Left ventricle myocardium superior (tissue), 1 donor: ENCODE results near the gene ZSCAN21. TPM values are rescaled to one million over a fixed set of nuclear protein-coding genes. Genes with fewer than 3 reads are reported as not detected.
A peak's percentile ranks its signal among the peaks of the same experiment; 100 is the strongest.

Source experiments
- ATAC-seq: fragments of 200-7000 bp; cut with Tn5 transposase; one replicate; pipeline ENCODE4 v1.9.1; 2020; ENCODE audit warnings: mild to moderate bottlenecking, moderate library complexity
- DNase-seq: peaks from one replicate; pipeline ENCODE4 v3.0.0-alpha.2; 2020
- intact Hi-C: fragments of 100-400 bp; cut with micrococcal nuclease; formaldehyde crosslinking; loops from one replicate; pipeline ENCODE4 v1.11.0; 2022
- total RNA-seq: library from RNA; stranded (reverse); fragmentation: NEBNext Ultra II Directional; extraction: Animal tissue kit (Norgen Biotek cat#: 25700); gene quantifications from one replicate; pipeline ENCODE4 v1.2.1, GENCODE V29; 2021
- donor health status: DM: no; HTN: yes; CAD: no; lungs with severe emphysema.

ZSCAN21 gene
- total RNA-seq, 1 donor from 2014 or later = 7.7 TPM

DNA sequence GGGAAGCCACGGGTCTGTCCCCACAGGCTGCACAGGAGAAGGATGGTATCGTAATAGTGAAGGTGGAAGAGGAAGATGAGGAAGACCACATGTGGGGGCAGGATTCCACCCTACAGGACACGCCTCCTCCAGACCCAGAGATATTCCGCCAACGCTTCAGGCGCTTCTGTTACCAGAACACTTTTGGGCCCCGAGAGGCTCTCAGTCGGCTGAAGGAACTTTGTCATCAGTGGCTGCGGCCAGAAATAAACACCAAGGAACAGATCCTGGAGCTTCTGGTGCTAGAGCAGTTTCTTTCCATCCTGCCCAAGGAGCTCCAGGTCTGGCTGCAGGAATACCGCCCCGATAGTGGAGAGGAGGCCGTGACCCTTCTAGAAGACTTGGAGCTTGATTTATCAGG is 26.0 kb upstream of the ZSCAN21 start:
- DNase-seq (no peak), ATAC-seq (no peak)
- intact Hi-C loops = no loop called here

DNA sequence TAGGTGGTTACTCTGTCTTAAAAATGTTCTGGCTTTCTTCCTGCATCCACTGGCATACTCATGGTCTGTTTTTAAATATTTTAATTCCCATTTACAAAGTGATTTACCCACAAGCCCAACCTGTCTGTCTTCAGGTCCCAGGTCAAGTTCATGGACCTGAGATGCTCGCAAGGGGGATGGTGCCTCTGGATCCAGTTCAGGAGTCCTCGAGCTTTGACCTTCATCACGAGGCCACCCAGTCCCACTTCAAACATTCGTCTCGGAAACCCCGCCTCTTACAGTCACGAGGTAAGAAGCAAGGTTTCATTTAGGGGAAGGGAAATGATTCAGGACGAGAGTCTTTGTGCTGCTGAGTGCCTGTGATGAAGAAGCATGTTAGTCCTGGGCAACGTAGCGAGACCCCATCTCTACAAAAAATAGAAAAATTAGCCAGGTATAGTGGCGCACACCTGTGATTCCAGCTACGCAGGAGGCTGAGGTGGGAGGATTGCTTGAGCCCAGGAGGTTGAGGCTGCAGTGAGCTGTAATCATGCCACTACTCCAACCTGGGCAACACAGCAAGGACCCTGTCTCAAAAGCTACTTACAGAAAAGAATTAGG is 25.5 kb upstream of the ZSCAN21 start:
- ATAC-seq = no peak
- DNase-seq = no peak
- intact Hi-C loops = no loop called here

DNA sequence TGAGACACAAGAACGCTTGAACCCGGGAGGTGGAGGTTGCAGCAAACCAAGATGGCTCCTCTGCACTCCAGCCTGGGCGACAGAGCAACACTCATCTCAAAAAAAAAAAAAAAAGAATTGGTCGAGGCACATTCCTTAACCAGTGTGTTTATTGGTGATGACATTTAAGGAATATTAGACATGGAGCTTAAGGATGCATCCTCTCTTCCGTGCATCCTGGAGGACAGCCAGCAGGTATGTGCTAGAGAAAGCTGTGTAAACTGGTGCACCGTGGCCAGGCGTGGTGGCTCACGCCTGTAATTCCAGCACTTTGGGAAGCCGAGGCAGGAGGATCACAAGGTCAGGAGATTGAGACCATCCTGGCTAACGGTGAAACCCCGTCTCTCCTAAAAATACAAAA is 22.4 kb upstream of the ZSCAN21 start:
- intact Hi-C loops = no loop called here
- DNase-seq = no peak
- ATAC-seq = no peak

DNA sequence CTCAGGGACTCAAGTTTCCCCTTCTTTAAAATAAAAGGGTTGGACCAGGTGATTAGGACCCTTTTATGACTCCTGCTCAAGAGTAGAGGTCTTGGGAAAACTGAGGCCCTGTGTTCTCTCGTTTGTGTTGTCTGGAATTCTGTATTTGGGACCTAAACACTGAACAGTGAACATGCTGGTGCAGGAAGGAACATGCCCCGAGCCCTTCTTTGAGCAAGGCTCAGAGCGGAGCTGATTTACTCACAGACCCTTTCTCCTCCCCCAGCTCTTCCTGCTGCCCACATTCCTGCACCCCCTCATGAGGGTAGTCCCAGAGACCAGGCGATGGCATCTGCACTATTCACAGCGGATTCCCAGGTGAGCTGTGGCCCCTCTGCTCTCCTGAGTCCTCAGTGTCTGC is 20.0 kb upstream of the ZSCAN21 start:
- no peak for DNase-seq
- no peak for ATAC-seq

DNA sequence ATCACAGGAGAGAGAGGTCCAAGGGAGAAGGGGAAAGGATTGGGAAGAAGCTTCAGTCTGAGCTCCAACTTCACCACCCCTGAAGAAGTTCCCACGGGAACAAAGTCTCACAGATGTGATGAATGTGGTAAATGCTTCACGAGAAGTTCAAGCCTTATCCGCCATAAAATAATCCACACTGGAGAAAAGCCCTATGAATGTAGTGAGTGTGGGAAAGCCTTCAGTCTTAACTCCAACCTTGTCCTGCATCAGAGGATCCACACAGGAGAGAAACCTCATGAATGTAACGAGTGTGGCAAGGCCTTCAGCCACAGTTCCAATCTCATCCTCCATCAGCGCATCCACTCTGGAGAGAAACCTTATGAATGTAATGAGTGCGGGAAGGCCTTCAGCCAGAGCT is 16.0 kb upstream of the ZSCAN21 start:
- DNase-seq = no peak
- ATAC-seq = no peak
- intact Hi-C loops = no loop called here

More for the DNA sequence above, 20.0 kb upstream of the ZSCAN21 start:
- intact Hi-C loops = no loop called here

DNA sequence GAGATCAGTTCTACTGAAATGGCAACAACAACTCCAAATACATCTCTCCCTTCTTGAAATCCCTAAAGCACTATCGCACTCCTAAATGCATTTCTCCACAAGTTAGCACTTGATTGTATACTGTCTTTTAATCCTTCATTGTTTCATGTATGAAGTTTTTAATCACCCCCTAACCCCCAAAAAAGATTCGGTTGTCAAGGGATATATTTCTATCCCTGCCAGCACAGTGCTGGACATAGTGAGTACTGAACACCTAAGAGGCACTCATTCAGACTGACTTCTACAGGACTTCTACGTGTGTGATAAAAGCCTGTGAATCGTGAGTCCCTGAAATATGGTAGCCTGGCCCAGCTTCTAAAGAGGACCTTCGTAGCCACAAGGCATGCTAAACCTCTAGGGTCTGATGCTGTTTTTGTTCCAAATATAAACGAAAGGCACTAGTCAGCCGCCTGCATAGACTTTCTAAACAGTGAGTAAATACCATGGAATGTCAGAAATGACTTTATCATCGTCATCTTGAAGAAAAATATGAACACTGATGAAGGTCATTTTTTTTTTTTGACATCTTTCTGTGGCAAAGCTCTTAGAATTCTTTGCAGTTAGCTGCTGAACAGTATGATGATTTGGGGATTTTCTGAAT is 14.6 kb upstream of the ZSCAN21 start:
- intact Hi-C loops = no loop called here
- ATAC-seq (no peak), DNase-seq (no peak)

DNA sequence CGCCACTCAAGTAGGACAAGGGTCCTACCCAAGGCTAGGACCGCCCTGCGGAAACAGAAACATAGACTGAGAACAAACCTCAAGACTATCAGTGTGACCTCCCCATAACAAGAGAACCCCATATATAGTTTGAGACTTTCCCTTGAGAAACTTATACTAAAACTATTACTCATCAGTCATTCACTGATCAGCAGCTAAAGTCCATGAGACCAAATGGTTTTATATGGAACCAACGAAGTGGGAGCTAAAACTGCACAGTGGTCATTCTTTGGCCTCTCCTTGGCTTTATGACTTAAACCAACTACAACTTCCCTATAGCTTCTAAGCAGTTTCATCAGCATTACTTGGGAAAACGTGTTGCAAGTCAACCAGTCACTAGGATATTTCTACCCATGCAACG is 13.7 kb upstream of the ZSCAN21 start:
- intact Hi-C loops = no loop called here
- no peak for ATAC-seq

DNA sequence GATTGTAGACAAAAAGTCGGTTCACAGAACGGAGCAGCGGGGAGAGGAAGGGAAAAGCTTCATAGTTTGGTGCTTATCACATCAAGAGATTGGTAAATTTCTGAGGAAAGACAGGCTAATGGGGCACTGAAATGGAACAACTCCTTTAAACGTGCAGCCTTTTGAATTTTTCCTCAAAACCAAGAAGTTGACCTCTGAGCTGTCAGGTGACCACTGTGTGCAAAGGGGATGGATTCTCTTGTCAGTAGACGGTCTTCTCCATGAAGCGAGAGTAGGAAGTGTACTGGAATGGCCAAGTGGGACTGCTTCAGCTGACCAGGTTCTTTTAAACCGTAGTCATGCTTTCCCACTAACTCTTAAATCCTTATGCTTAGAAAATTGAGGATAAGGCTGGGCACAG is 11.2 kb upstream of the ZSCAN21 start:
- intact Hi-C loops = no loop called here
- no peak for DNase-seq
- no peak for ATAC-seq

More for the DNA sequence above, 13.7 kb upstream of the ZSCAN21 start:
- no peak for DNase-seq

DNA sequence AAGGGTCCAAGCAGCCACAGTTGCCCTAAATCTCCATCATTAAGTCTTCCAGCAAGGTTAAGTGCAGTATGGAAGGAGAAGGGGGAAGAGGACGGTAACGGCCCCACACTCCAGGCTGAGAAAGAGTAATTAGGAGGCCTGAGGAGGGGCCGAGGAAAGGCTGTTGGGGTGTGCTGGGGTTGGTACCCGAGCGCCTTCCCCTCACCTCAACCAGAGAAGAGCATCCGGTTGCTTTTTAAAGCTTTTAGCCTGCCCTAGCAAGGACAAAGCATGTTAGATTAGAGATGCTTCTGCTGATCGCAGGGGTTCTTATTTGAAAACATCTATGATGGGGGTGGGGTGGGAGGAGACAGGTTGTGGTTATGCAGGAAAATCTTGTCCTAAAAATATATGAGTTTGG is 9.0 kb upstream of the ZSCAN21 start:
- ATAC-seq (no peak), DNase-seq (no peak)
- intact Hi-C loops = loop anchor here (10.0 kb wide), 1 partner anchor 46 kb away; no protein-coding TSS in a partner anchor

DNA sequence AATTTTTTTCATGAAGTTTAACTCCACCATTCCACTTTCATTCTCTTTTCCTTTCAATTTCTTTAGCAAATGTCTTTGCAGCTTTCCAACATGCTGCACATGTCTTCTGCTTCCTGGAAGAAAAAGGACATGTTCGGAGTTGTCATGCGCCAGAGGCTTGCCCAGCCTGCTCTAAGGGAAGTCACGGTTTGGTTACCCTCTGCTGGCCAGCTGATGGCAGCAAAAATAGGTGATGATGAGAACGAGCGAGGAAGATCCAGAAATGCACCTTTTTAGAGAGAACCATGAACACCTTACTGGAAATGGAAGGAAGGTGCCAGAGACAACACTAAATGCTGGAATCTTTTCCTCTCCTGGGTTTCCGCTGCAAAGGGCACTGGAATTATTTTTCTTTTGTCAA is 4.9 kb upstream of the ZSCAN21 start:
- intact Hi-C loops = loop anchor here (10.0 kb wide), 1 partner anchor 50 kb away; no protein-coding TSS in a partner anchor
- no peak for ATAC-seq
- DNase-seq = no peak

DNA sequence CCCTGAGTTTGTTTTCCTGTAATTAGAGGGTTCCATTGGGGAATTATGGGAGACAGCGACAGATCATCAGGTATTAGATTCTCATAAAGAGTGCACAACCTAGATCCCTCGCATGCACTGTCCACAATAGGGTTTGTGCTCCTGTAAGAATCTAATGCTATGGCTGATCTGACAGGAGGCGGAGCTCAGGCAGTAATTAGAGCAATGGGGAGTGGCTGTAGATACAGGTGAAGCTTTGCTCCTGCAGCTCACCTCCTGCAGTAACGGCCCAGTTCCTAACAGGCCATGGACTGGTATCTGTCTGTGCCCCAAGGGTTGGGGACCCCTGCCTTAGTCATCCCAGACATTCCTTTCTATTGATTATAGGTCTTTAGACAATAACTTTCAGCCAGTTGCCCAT is 894 bp upstream of the ZSCAN21 start:
- intact Hi-C loops = loop anchor here (10.0 kb wide), 1 partner anchor 54 kb away; no protein-coding TSS in a partner anchor
- ATAC-seq (no peak), DNase-seq (no peak)

DNA sequence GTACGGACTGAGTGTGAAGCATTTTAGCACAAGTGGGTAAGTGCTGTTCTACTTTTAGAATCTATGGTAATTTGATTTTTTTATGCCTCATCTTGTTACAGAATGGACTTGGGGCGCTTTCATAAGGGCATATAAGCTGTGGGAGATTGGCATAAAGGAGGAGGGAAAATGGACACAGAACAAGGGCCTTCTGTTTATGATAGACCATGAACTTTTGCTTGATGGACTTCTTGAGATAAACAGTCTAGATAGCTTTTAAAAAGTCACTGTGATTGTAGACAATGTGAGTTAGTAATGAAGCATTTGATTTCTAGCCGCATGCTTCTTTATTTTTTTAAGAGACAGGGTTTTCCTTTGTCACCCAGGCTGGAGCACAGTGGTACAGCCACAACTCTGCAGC is 2.0 kb downstream of the ZSCAN21 start:
- intact Hi-C loops = no loop called here
- no peak for ATAC-seq
- DNase-seq = no peak

DNA sequence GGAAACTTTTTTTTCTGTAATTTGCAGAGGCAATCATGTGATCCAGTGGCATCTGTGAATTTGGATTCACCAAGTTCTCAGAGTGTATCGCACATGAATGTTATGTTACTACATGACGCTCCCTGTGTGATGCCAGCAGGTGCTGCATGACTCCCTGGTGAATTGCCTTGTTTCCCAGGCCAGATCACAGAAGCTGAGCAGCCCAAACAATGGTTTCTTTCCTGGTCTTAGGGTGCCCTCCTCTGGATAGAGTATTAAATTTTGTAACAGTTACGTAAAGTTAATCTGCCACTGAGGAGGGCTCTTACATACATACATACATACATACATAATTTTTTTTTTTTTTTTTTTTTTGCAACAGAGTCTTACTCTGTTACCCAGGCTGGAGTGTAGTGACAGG is 3.6 kb downstream of the ZSCAN21 start:
- DNase-seq (no peak), ATAC-seq (no peak)
- intact Hi-C loops = no loop called here

DNA sequence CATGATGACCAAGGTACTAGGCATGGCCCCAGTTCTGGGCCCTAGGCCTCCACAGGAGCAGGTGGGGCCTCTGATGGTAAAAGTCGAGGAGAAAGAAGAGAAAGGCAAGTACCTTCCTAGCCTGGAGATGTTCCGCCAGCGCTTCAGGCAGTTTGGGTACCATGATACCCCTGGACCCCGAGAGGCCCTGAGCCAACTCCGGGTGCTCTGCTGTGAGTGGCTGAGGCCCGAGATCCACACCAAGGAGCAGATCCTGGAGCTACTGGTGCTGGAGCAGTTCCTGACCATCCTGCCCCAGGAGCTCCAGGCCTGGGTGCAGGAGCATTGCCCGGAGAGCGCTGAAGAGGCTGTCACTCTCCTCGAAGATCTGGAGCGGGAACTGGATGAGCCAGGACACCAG is 7.4 kb downstream of the ZSCAN21 start:
- ATAC-seq (no peak), DNase-seq (no peak)
- intact Hi-C loops = no loop called here

DNA sequence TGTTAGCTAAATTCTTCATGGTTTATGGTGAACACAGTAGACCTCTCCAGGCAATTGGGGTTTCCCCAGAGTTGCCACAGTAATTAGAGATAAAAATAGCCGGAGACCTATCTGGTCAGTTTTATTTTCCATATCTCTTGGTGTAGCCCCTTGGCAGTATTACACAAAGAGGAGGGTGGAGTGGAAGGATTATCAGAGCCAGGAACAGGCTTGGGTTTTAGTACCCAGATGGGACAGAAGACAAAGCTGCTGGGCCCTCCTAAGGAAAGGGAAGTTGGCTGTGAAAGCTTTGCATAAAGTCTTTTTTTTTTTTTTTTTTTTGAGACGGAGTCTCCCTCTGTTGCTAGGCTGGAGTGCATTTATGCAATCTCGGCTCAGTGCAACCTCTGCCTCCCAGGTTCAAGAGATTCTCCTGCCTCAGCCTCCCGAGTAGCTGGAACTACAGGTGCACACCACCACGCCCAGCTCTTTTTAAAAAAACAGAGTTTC is 9.7 kb downstream of the ZSCAN21 start:
- intact Hi-C loops = no loop called here
- DNase-seq (no peak), ATAC-seq (no peak)

DNA sequence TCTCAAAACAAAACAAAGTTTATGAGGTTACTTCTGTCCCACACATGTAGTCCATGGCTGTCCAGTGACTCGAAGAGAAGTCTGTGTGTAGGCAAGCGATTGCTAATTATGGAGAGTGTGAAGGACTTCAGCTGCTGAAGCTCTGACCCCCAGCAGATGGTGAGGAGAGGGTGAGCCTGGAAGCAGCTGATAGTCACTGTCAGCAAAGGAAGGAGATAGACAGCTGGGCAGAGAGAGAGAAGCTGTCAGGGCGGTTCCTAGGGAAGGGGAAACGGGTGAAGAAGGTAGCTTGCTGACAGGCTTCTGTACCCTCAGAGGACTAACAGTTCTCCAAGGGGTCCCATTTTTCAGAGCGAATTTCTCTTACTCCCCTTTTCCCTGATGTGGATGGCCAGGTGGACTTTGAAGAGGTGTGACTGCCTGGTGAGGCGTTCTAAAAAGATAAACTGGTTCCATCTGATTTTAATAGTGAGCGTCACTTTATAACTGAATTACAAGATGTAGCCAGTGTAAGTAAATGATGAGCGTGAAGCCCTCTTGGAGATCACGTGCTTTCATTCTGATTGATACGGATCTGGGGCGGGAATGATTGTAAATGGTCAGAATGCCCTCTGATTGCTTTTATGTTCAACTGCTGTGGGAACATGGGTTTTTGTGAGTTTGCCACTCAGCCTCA is 12.1 kb downstream of the ZSCAN21 start:
- no peak for ATAC-seq
- intact Hi-C loops = no loop called here

DNA sequence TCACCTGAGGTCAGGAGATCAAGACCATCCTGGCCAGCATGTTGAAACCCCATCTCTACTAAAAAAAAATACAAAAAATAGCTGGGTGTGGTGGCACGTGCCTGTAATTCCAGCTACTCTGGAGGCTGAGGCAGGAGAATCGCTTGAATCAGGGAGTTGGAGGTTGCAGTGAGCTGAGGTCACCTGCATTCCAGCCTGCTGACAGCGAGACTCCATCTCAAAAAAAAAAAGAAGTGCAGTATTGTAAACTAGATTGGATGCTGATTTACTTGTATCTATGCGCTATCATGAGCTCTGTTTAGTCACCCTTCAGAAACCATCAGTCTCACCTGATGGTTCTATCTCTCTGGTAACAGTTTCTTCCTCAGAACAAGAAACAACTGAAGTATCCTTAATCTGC is 13.8 kb downstream of the ZSCAN21 start:
- no peak for ATAC-seq
- intact Hi-C loops = no loop called here
- DNase-seq = no peak

More for the DNA sequence above, 12.1 kb downstream of the ZSCAN21 start:
- DNase-seq = no peak

DNA sequence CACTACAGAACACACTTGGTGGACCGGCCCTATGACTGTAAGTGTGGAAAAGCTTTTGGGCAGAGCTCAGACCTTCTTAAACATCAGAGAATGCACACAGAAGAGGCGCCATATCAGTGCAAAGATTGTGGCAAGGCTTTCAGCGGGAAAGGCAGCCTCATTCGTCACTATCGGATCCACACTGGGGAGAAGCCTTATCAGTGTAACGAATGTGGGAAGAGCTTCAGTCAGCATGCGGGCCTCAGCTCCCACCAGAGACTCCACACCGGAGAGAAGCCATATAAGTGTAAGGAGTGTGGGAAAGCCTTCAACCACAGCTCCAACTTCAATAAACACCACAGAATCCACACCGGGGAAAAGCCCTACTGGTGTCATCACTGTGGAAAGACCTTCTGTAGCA is 14.6 kb downstream of the ZSCAN21 start:
- no peak for ATAC-seq
- DNase-seq = no peak
- intact Hi-C loops = no loop called here

DNA sequence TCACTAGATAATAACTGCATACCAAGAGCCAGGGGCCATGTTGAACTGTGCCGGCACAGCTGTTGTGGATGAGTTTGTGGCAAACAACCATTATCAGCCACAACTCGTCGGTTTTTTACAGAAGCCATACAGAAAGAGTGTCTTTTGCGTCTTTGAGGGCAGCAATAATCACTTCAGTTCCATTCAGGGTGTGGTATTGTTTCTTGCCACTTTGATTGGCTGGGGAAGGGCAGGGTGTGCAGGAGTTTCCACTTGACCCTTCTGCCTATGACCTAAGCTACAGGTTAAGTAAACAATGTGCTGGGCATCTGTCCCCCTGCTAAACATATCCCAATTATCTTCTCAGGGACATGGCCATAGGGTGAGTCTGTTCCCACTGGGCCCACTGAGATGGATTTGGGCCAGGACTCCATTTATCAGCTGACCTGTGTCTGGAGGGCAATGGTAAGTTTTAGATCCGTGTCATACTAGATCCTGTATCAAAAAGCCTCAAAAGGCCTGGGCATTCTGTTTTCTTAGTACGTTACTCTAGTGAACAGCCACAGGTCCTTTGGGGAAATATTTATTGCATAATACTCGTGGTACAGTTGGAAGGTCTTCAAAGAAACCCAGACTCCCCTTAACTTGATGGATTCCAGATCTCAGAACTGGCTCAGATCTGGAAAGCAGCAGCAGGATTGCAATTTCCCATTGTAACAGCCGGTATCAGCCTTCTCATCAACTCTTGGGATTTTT is 16.0 kb downstream of the ZSCAN21 start:
- ATAC-seq = peak; percentile 83
- DNase-seq = no peak

DNA sequence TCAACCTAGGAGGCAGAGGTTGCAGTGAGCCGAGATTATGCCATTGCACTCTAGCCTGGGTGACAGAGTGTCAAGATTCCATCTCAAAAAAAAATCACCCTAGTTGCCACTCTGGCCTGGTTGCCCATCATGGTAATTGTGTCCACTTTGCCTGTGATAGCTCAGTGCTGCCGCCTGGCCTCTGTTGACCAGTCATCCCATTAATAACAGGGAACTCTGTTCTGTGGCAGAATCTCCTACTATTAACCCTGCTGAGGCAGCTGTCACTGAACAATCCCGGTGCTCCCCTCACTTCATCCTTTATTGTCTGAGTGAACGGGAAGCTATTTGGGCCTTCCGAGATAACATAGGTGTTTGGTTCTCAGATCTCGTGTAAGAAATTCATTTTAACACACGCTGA is 17.4 kb downstream of the ZSCAN21 start:
- intact Hi-C loops = no loop called here
- ATAC-seq = no peak

More for the DNA sequence above, 16.0 kb downstream of the ZSCAN21 start:
- intact Hi-C loops = no loop called here

More for the DNA sequence above, 17.4 kb downstream of the ZSCAN21 start:
- DNase-seq = no peak
